HuH-7 (cell line): ENCODE data around the gene SARNP.
A peak's percentile ranks its signal among the peaks of the same experiment; 100 is the strongest.

Experiments used
- DNase-seq: peaks from one replicate; pipeline ENCODE4 v3.0.0; 2011; ENCODE audit warnings: low spot score

The SARNP gene

DNA sequence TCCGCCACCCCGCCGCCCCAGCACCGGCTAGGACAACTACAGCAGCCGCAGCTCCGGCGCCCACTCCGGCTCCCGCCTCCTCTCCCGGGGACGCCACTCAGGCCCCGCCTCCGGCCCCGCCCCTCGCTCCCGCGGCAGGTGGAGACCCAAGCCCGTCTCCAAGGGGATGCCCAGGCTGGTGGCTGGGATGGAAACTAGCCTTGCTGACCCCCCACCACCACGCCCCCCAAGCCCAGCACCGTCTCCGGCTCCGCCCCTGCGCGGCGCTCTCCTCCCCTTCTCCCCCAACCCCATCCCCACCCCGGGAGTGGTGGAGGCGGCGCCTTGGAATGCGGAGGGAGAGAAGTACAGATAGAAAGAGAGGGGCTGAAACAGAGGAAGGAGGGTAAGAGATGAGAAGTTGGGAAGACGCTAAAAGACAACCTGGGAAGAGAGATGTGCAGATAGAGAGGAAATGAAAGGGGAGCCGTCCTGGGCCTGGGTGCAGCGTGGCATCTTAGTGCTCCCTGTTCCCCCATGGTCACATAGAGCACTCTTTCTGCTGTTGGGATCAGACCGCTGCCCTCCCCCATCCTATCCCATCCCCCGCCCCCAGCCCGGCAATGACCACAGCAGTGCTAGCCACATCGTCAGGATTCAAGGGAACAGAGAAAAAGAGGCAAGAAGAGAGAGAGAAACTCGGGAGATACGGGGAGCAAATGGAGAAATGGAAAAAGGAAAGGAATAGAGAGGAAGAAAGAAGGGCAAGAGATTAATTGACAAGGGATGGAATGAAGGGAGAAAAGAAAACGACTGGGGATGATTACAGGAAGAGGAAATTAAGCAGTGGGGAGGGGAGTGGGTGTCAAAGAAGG is 109.5 kb downstream of the SARNP start, which contains the start of gene ITGA7:
TSS of gene ITGA7 (minus strand) at position 64 of the 854 bp plus-strand sequence. CDS start 222 bp downstream, outside the sequence.
- DNase-seq = peak; percentile 90
